KBM-7 (cell line): Measurements from ENCODE around the gene MUSK.
"Not testable (repeated sequence)": the region's sequence is repeated elsewhere in the genome, so short reads cannot be mapped to it uniquely, and the experiment has no call there.

Experiments used
- DNase-seq: peaks from one replicate; pipeline ENCODE4 v3.0.0-alpha.2; 2015
- in situ Hi-C: fragments of 300-500 bp; cut with MboI; formaldehyde crosslinking; loops from 2 replicates; pipeline ENCODE4 v1.14.3; 2020; ENCODE audit warnings: low sequenced_read_pairs, low pct_unique_long_range_greater_than_20kb, mixed read lengths

The MUSK gene

DNA sequence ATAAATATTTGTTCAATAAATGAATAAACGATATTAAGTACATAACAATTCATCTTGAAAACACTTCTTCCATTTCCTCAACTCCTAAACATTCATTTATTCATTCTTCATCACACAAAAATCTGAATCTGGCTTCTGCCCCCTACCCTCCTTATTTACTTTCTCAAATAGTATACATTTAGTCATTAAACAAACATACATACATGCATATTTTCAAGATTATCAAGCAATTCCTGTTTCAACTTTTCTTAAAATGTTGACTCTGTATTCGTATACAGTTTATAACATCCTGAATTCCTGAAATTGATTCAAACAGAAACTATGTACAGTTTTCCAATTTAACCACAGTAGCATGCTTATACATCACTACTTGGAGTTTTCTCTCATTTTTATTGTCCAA lies 129.0 kb downstream of the MUSK start:
- DNase-seq = no peak
- in situ Hi-C loops = no loop called here

DNA sequence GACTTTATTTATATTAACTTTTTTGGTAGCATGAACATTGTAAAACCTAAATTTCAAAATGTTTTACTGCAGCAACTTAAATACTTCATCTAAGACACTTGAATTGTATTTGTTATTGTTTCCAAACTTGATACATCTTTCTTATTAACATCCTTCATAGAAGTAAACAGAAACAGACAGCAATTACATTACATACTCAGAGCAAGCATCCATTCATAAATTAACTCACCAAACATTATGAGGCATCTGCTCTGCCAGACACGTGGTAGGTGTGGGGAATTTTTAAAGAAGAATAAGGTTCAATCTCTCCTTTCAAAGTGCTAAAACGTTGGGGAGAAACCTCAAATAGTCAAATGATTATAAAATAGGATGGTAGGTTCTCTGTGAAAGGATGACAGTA lies 130.8 kb downstream of the MUSK start:
- in situ Hi-C loops = no loop called here
- no peak for DNase-seq

DNA sequence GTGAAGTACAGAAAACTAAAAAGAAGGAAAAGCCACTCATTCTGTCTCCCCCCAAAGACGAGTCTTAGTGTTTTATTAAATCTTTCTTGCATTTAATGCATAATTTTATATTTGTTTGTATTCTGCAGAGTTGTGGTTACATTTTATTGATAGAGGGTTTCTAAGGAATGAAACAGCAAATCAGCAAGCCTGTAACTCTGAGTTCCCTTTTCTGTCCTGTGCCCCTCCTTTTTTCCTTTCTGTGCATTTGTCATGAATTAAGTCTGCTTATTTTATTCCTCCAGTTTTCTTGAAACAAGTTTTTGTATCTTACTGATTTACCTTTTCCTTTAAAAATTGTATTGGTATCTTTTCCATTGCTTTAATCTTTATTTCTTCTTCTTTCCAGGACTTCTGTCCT lies 132.8 kb downstream of the MUSK start:
- no peak for DNase-seq
- in situ Hi-C loops = no loop called here

DNA sequence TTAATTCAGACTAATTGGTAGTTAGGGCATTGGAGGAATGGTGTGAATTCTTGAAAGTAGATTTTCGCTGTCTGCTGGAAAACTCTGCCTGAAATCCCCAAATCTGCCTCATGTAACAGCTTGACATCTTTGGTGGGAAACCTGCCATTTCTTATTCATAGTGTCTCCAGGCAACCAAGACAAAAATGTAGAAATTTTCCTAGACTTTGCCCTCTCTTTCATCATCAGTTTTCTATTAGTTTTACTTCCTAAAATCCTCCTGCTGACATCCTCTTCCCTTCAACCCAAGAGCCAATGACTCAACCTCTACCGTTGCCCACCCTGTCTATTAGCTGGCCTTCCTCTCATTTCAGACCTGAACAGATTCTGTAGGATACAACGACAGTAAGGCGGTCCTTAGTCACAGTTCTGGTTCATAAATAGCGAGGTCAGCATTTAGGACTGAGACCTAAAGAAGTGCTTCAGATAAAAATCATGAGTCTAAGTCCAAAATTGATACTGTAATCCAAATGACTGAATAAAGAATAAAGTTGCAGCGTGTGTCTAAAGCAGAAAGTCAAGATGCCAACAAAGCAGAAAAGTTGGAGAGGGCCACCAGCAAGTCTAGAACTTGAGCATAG lies 133.9 kb downstream of the MUSK start:
- no peak for DNase-seq
- in situ Hi-C loops = no loop called here

DNA sequence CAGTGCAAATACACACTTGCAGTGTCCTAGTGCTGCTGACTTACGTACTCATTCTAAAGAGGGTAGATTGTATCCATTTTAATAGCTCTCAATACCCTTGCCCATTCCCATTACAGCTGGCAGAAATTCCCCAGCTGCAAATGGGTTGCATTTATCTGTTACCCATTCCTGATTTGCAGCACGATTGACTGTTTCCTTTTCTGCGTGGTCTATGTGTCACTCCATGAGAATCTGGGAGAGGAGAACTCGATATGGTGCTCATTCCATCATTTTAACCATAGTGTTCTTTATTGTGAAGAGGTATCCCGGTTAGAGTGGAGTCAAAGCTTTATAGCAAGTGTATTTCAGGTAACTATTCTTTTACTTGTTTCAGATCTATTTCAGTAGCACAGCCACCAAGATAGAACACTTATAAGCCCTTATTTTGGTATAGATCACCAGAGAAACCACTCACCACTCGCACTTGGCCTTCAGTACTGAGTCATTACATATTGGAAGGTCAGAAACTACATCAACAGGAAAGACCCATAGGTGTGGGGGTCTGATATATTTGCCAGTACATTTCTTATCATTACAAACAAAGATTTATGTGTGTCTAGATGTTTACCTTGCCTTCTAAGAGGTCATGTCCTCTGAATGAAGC lies 139.5 kb downstream of the MUSK start:
- in situ Hi-C loops = no loop called here

DNA sequence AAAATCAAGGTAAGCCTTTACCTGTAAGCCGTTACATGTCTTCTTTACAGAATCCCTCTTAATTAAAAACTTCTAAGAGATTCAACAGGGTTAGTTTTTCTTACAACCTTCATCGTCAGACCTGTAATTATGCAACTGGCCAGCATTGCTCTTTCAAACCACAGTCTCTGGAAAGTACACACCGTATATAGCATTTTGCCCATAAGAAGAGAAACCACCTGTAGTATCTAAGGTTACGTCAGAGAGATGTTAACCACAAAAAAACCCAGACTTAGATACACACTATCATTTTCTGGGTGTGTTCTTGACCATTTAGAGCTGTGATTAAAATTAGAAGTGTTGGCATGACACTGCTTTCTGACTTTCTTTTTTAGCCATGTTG lies 140.0 kb downstream of the MUSK start:
- no peak for DNase-seq
- in situ Hi-C loops = no loop called here

More for the DNA sequence above, 139.5 kb downstream of the MUSK start:
- DNase-seq = no peak

DNA sequence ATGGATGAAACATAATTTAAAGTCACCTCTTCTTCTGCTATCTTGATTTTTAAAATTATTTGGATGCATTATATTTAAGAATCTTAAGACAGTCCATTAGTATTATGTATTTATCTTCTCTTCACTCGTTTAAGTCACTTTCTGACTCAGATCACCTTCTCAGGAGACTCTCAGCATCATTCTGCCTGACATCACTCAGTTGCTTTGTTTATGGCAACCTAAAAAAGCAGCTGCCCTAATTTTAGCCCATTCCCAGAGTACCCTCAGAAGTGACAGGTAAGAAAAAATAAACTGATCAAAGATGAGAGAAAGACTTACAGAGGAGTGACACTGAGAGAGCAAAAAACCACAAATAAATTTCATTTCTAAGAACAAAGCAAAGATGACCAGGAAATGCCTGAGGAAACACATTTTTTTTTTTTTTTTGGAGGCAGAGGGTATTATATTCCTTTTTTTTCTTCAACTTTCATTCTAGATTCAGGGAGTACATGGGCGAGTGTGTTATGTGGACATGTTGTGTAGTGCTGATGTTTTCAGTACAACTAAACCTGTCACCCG lies 140.5 kb downstream of the MUSK start:
- DNase-seq = no peak
- in situ Hi-C loops = no loop called here

DNA sequence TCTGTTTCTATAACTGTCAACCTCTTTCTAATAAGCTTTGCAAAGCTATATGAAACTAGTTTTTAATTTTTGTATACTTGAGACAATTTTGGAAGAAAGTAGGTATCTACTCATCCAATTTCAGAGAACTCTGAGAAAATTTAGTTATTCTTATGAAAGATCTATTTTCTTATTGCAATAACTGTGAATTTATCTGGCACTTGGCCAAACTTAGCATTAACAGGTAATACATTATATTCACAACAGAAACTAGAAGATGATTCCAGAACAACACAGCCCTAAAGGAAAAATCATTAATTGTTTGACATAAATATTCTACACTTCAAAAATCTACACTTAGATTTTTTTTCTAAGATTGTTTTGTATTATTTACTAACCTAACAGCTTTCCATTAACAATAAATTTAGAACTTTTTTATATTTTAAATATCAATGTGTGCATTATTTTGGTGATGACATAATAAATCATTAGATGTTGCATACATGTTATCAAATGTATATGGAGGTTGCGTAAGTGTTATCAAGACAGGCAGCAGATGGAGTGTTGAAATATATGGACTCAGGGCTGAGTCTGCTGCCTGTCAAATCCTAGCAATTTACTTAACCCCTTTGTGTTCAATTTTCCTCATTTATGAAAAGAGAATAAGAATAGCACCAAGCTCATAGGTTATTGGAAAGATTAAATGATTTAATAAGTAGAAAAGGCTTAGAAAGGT lies 141.8 kb downstream of the MUSK start:
- in situ Hi-C loops = no loop called here
- no peak for DNase-seq

DNA sequence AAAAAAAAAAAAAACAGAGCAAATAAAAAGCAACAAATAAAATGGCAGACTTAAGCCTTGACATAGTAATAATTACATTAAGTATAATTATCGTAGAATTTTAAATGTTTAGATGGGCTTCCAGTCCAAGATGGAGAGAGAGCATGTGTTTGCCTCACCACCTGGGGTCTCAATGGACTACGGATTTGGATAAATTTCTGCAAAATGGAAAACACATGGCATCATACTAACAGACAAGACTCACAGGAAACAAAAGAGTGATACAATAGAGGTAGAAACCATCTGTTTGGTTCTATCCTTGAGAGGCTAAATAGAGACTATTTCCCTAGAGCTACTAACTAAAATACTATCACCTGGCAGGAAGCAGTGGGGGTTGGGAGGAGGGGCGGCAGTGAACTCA lies 144.3 kb downstream of the MUSK start:
- in situ Hi-C loops = no loop called here
- DNase-seq = no peak

DNA sequence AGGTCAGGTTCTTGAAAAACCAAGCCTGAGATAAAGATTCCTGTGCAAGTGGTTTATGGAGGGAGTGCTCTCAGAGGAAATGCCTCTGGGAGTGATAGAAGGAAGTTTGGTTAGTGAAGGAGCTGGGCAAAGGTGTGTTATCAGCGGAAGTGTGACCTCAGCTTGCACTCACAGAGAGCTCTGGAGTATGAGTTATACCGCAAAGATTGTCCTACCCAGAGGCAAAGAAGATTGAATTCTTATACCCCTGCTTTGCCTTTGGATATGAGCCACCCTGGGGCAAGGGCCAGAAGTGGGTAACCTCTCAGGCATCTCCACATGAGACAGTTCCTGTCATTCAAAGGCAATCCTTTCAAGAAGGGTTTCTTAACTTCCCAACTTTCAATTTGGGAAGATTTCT lies 145.6 kb downstream of the MUSK start:
- in situ Hi-C loops = no loop called here
- no peak for DNase-seq

DNA sequence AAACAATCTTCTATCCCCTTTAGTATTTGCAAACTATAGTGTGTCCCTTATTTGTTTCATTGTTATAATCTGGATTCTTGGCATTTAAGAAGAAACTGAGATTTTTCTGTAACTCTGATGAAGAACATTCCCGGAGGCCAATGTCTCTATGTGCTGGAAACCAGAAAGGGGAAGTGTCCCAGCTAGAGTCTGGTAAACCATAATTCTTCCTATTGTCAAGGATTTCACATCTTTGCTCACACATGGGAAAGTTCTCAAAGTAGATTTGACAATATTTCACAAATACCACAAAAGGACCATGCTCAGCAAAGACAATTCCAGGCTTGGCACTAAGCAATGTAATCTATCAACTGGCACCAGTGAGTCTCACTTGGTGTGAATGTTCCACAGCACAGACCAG lies 146.8 kb downstream of the MUSK start:
- in situ Hi-C loops = no loop called here
- DNase-seq = no peak

DNA sequence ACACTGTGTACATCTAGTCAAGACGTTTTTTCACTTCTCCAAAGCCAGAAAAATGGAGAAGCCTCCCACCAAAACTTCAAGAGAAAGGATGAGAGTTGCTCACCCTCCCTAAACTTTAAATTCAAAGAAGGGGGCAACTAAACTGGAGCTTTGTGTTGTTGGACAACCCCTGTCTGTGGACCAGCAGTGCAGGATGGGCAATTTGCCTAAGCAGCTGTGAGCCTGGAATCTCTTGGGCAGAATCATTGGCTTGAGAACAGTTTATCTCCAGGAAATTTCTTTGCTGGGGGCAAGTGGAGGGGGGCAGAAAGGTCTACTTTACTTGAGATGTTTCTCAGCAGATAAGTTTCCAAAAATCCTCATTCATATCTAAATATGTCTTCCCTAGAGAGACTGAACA lies 151.8 kb downstream of the MUSK start:
- in situ Hi-C loops = no loop called here
- no peak for DNase-seq

DNA sequence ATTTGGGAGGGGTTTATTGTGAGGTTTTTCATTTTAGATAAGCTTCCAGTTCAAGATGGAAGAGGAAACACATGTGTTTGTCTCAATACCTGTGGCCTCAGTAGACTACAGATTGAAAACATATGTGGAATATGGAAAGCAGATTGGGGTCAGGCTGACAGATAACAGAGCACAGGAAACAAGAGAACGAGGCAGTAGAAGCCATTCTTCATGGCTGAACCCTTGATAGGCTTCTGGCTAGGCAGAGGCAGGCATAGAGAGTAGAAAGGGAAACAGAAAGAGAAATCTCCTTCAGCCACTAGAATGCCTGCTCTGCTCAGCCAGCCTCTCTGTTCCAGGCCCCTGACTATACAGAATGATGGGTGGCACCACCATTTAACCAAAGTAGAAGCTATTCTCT lies 152.5 kb downstream of the MUSK start:
- in situ Hi-C loops = no loop called here
- DNase-seq = no peak

DNA sequence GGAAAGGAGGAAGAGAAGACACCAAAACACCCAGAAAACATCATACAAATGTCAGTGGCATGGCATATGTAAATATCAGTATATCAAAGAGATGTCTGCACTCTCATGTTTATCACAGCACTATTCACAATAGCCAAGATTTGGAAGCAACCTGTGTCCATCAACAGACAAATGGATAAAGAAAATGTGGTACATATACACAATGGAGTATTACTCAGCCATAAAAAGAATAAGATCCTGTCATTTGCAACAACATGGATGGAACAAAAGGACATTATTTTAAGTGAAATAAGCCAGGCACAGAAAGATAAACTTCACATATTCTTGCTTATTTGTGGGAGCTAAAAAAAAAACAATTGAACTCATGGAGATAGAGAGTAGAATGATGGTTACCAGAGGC lies 156.5 kb downstream of the MUSK start:
- in situ Hi-C loops, DNase-seq: not testable (repeated sequence)

DNA sequence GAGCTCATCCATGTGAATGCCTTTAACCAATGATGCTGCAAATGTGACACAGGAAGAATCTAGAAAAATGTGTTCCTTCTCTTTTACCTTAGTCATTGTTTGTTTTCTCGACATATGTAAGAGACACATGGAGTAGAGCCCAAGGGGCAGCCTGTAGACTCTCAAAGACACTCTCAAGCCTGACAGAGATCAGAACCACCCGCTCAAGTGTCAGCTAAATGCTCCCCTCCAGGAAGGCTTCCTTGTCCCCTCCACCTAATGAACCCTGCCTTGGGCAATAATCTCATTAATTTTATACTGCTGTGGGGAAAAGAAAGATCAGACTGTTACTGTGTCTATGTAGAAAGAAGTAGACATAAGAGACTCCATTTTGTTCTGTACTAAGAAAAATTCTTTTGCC lies 157.4 kb downstream of the MUSK start:
- DNase-seq = no peak
- in situ Hi-C loops = no loop called here

DNA sequence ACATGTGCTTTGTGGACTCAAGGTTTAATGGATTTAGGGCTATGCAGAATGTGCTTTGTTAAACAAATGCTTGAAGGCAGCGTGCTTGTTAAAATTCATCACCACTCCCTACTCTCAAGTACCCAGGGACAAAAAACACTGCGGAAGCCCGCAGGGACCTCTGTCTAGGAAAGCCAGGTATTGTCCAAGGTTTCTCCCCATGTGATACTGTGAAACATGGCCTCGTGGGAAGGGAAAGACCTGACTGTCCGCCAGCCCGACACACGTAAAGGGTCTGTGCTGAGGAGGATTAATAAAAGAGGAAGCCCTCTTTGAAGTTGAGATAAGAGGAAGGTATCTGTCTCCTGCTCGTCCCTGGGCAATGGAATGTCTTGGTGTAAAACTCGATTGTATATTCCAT lies 157.8 kb downstream of the MUSK start:
- in situ Hi-C loops, DNase-seq: not testable (repeated sequence)

DNA sequence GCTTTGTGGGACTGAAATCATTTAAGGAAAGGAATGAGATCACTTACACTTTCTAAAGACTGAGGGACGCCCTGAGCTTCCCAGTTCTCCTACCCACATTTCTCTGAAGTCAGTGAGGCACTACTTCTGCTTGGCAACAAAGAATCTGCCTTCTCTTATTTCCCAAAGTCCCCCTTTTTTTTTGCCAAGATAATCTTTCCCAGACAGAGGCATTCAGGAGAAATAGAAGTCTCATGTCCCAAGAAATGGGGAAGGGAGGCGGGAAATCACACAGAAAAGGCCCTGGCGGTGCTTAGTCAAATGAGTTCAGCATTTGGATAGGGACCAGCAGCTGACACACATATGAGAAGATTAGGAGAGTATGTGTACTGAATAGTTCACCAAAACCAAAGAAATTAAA lies 159.7 kb downstream of the MUSK start:
- in situ Hi-C loops = no loop called here

DNA sequence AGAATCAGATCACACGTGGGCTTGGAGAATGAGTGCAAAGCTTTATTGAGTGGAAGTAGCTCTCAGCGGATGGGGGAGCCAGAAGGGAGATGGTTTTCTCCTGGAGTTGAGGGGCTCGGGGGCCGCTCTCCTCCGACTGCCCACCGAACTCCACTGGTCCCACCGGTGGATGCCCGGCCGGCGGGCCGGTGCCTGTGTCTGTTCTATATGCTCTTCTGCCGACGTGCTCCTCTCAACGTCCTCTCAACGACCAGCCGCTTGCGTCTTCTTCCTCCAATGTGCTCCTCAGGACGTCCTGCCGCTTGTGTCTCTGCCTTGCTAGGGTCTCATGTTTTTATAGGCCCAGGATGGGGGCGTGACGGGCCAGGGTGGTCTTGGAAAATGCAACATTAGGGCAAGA lies 161.9 kb downstream of the MUSK start:
- in situ Hi-C loops = no loop called here
- no peak for DNase-seq

More for the DNA sequence above, 159.7 kb downstream of the MUSK start:
- no peak for DNase-seq

DNA sequence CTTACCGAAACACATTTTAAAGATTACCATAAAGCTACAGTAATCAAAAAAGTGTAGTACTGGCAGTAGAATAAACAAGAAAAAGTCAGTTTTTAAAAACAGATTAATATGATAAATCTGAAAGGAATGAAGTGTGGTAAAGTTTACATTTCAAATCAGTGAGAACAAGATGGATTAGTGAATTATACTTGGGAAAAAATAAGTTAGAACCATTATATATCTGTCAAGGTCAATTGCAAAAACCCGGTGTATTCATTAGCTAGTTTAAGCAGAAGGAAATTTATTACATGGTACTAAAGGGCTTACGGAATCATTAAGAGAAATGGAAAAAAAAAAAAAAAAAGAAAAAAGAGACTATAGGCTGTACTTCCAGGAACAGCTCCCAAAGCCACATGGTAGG lies 164.3 kb downstream of the MUSK start:
- no peak for DNase-seq
- in situ Hi-C loops = no loop called here

DNA sequence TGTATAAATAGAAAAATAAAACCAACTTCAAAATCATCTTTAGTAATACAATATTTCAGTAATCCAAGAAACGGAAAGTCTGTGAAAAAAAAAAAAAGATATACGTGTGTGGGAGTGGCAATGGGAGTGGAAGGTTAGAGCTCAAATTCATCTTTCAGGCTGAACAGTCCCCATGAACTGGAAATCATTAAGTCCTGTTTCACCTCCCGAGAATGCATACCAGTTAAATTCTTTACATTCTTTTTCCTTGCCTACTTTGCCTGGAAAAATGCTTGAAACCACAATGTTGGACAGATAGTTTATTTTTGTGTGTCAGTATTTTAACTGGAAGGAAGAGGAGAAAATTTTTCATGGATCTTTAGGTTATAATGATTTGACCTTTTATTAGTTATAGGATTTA lies 166.8 kb downstream of the MUSK start:
- in situ Hi-C loops = no loop called here
- no peak for DNase-seq
